Activated T-helper 17 cell treated with anti-CD3 and anti-CD28 coated beads, Interleukin-2, amount 50 U/mL, for 72 hours (primary cell): ENCODE measurements around the gene TBC1D23. TPM values are rescaled to one million over a fixed set of nuclear protein-coding genes. Genes with fewer than 3 reads are reported as not detected.
"Not testable (repeated sequence)": the region's sequence is repeated elsewhere in the genome, so short reads cannot be mapped to it uniquely, and the experiment has no call there.

Source experiments
- ATAC-seq: fragments of 150-1000 bp; cut with Tn5 transposase; replicated peaks from 2 replicates; pipeline ENCODE4 v1.10.0; 2021; ENCODE audit warnings: mild to moderate bottlenecking, moderate library complexity
- H3K27ac Mint-ChIP-seq: one replicate; pipeline ENCODE4 v1.8.0; 2022; ENCODE audit warnings: mixed read lengths
- H3K27me3 Mint-ChIP-seq: one replicate; pipeline ENCODE4 v1.8.0; 2022; ENCODE audit warnings: mixed read lengths
- H3K36me3 Mint-ChIP-seq: one replicate; pipeline ENCODE4 v1.8.0; 2022; ENCODE audit warnings: low read depth, mild to moderate bottlenecking, mixed read lengths
- H3K4me1 Mint-ChIP-seq: one replicate; pipeline ENCODE4 v1.8.0; 2022; ENCODE audit warnings: mixed read lengths
- H3K4me3 Mint-ChIP-seq: one replicate; pipeline ENCODE4 v1.8.0; 2022; ENCODE audit warnings: mild to moderate bottlenecking, mixed read lengths
- H3K9me3 Mint-ChIP-seq: one replicate; pipeline ENCODE4 v1.8.0; 2022; ENCODE audit warnings: mixed read lengths
- total RNA-seq, 2 donors: library from RNA; stranded (reverse); gene quantifications; one replicate each; pipeline ENCODE4 v1.2.3, GENCODE V29; 2022

TBC1D23 gene
- total RNA-seq, 2 donors from 2014 or later: 26.5 to 28.6 TPM

DNA sequence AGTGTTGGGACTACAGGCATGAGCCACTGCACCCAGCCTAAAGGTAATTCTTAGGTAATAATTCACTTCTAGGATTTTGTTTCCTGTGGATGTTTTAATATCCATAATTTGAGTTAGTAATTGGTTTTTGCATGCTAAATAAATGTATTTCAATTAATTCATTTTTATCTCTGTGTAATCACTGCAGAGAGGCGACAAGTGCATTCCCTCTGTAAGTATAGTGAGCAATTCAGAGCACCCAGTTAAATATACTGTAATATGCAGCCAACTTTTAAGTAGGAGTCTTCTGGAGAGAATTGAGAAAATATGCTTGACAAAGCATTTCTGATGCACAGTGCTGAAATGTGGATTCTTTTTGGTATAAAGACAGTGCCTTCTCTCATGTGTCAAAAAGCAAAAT, 5.7 kb downstream of the TBC1D23 start:
- H3K4me3 Mint-ChIP-seq: no peak overlapping the region
- no peak for ATAC-seq
- H3K27ac Mint-ChIP-seq: no peak overlapping the region
- no peaks in the 10 kb centered on the region for H3K9me3 Mint-ChIP-seq
- H3K36me3 Mint-ChIP-seq: peaks cover 2% of the 10 kb centered on the region
- no peaks in the 10 kb centered on the region for H3K27me3 Mint-ChIP-seq
- H3K4me1 Mint-ChIP-seq: peaks cover 42% of the 10 kb centered on the region

- Mint-ChIP-seq H3K27me3 (no peaks in the 10 kb centered on the region), H3K4me1 (peaks cover 34% of the 10 kb centered on the region), H3K4me3 (no peak overlapping the region), H3K27ac (no peak overlapping the region), H3K9me3 (no peaks in the 10 kb centered on the region), H3K36me3 (no peaks in the 10 kb centered on the region)
- ATAC-seq: no peak
Measured at GRCh38 chr3:100268156-100268555, 7.4 kb downstream of the TBC1D23 start.

DNA sequence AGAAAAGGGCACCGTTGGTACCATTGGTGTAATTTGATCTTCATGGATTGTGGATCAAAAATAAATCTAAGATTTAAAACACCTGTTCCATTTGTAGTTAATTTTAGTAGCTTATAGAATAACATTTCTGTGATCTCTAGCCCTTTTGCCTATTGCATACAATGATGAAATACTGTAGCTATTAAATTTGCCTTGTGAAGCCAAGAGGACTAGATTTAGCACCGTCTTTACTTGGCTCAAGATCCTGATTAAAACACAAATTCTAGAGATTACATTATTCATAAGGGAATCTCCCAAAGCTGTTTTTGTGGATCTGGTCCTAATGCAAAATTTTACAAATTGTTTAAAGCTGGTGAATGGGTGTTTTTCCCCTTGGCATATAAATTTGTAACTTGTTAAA, 8.2 kb downstream of the TBC1D23 start:
- Mint-ChIP-seq H3K4me3 (peak overlapping the region; percentile 44), H3K4me1 (peaks cover 32% of the 10 kb centered on the region), H3K27me3 (no peaks in the 10 kb centered on the region), H3K27ac (peak overlapping the region; percentile 62), H3K9me3 (no peaks in the 10 kb centered on the region), H3K36me3 (no peaks in the 10 kb centered on the region)
- ATAC-seq: no peak

- peak; percentile 94 for ATAC-seq
Measured at GRCh38 chr3:100269410-100270214, 8.8 kb downstream of the TBC1D23 start.

GRCh38 chr3:100270215-100270583, 9.4 kb downstream of the TBC1D23 start:
- peak overlapping the region; percentile 44 for H3K4me3 Mint-ChIP-seq
- H3K9me3 Mint-ChIP-seq: no peaks in the 10 kb centered on the region
- ATAC-seq: peak; percentile 92
- H3K27ac Mint-ChIP-seq: peak overlapping the region; percentile 62
- H3K36me3 Mint-ChIP-seq: no peaks in the 10 kb centered on the region
- no peaks in the 10 kb centered on the region for H3K27me3 Mint-ChIP-seq
- H3K4me1 Mint-ChIP-seq: peaks cover 36% of the 10 kb centered on the region

More at GRCh38 chr3:100269410-100270214, 8.8 kb downstream of the TBC1D23 start:
- H3K27me3 Mint-ChIP-seq: no peaks in the 10 kb centered on the region
- H3K9me3 Mint-ChIP-seq: no peaks in the 10 kb centered on the region
- peak overlapping the region; percentile 62 for H3K27ac Mint-ChIP-seq
- peaks cover 32% of the 10 kb centered on the region for H3K4me1 Mint-ChIP-seq
- peak overlapping the region; percentile 44 for H3K4me3 Mint-ChIP-seq
- H3K36me3 Mint-ChIP-seq: no peaks in the 10 kb centered on the region

DNA sequence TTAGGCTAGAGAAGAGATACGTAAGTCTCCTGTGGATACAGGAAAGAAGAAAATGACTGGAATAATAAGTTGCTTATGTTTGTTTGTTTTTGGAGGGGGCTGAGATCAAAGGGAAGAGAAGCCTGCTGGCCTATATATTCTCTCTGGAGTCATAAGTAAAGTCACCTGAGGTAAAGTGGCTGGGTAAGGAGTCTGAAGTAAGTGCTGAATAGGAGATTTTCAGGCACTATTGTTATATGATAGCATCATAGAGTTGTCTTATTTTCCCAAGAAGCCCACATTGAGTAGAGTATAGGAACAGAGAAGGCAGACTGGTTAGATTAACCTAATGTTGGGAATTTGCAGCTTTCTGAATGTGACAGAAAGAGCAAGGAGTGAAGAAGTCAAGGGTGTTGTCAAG, 10.7 kb downstream of the TBC1D23 start:
- H3K36me3 Mint-ChIP-seq: no peaks in the 10 kb centered on the region
- H3K27me3 Mint-ChIP-seq: no peaks in the 10 kb centered on the region
- H3K4me1 Mint-ChIP-seq: peaks cover 36% of the 10 kb centered on the region
- no peaks in the 10 kb centered on the region for H3K9me3 Mint-ChIP-seq
- peak overlapping the region; percentile 21 for H3K27ac Mint-ChIP-seq
- no peak for ATAC-seq
- H3K4me3 Mint-ChIP-seq: no peak overlapping the region

GRCh38 chr3:100272797-100273611, 12.2 kb downstream of the TBC1D23 start:
- ATAC-seq, H3K4me3 Mint-ChIP-seq, H3K36me3 Mint-ChIP-seq, H3K9me3 Mint-ChIP-seq, H3K27ac Mint-ChIP-seq, H3K27me3 Mint-ChIP-seq: not testable (repeated sequence)
- peaks cover 36% of the 10 kb centered on the region for H3K4me1 Mint-ChIP-seq

GRCh38 chr3:100274361-100274760, 13.6 kb downstream of the TBC1D23 start:
- Mint-ChIP-seq H3K4me3 (no peak overlapping the region), H3K9me3 (no peaks in the 10 kb centered on the region), H3K27me3 (no peaks in the 10 kb centered on the region), H3K36me3 (peaks cover 7% of the 10 kb centered on the region), H3K4me1 (peaks cover 37% of the 10 kb centered on the region), H3K27ac (no peak overlapping the region)
- no peak for ATAC-seq

- Mint-ChIP-seq H3K27me3 (no peaks in the 10 kb centered on the region), H3K4me3 (no peak overlapping the region), H3K9me3 (no peaks in the 10 kb centered on the region), H3K27ac (no peak overlapping the region), H3K36me3 (peaks cover 32% of the 10 kb centered on the region), H3K4me1 (peaks cover 19% of the 10 kb centered on the region)
- no peak for ATAC-seq
Measured at GRCh38 chr3:100277255-100277800, 16.5 kb downstream of the TBC1D23 start.

GRCh38 chr3:100278910-100279309, 18.1 kb downstream of the TBC1D23 start:
- no peak overlapping the region for H3K4me3 Mint-ChIP-seq
- H3K27ac Mint-ChIP-seq: no peak overlapping the region
- H3K27me3 Mint-ChIP-seq: no peaks in the 10 kb centered on the region
- peaks cover 12% of the 10 kb centered on the region for H3K4me1 Mint-ChIP-seq
- ATAC-seq: no peak
- no peaks in the 10 kb centered on the region for H3K9me3 Mint-ChIP-seq
- peaks cover 46% of the 10 kb centered on the region for H3K36me3 Mint-ChIP-seq

- Mint-ChIP-seq H3K9me3 (no peaks in the 10 kb centered on the region), H3K27me3 (no peaks in the 10 kb centered on the region)
Measured at GRCh38 chr3:100288288-100288894, 27.6 kb downstream of the TBC1D23 start.

DNA sequence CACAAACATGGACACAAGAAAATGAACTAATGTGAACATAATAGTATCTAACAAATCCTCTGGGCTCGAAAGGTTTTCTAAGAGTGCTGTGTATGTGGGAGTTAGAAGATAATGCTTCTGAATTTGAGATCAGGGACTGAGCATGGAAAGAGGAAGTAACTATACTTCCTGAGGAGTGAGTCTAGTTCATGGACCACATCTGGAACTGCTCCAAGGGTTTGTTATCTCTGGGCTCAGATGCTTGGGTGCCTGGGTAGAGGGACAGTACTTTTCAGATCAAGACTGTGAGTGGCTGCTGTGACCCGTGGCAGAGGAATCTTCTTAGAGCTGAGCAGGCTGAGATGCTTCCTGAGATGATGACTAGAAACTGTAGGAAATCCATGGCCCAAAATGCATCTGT, 28.5 kb downstream of the TBC1D23 start:
- no peaks in the 10 kb centered on the region for H3K27me3 Mint-ChIP-seq
- H3K36me3 Mint-ChIP-seq: peaks cover 68% of the 10 kb centered on the region
- no peaks in the 10 kb centered on the region for H3K9me3 Mint-ChIP-seq
- no peak overlapping the region for H3K27ac Mint-ChIP-seq
- H3K4me1 Mint-ChIP-seq: no peaks in the 10 kb centered on the region
- ATAC-seq: no peak
- H3K4me3 Mint-ChIP-seq: no peak overlapping the region

More at GRCh38 chr3:100288288-100288894, 27.6 kb downstream of the TBC1D23 start:
- H3K4me3 Mint-ChIP-seq: no peak overlapping the region
- peaks cover 75% of the 10 kb centered on the region for H3K36me3 Mint-ChIP-seq
- no peak overlapping the region for H3K27ac Mint-ChIP-seq
- H3K4me1 Mint-ChIP-seq: no peaks in the 10 kb centered on the region
- no peak for ATAC-seq

DNA sequence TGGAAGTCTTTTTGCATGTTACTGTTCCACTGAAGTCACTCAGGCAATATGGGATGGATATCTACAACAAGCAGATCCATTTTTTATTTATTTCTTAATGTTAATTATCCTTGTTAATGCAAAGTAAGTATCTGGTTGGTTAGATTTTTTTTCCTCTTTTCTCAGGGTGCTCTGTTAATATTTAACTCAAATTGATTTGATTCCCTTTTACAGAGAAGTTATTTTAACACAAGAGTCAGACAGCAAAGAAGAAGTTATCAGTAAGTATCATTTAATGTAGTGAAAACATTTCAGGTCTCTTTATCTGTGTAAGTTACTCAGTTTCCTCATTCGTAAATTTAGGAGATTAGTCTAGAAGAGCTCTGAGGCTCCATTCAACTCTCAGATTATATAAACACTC, 34.3 kb downstream of the TBC1D23 start:
- no peak overlapping the region for H3K27ac Mint-ChIP-seq
- no peaks in the 10 kb centered on the region for H3K27me3 Mint-ChIP-seq
- peaks cover 78% of the 10 kb centered on the region for H3K36me3 Mint-ChIP-seq
- no peak overlapping the region for H3K4me3 Mint-ChIP-seq
- ATAC-seq: no peak
- no peaks in the 10 kb centered on the region for H3K4me1 Mint-ChIP-seq
- H3K9me3 Mint-ChIP-seq: no peaks in the 10 kb centered on the region

DNA sequence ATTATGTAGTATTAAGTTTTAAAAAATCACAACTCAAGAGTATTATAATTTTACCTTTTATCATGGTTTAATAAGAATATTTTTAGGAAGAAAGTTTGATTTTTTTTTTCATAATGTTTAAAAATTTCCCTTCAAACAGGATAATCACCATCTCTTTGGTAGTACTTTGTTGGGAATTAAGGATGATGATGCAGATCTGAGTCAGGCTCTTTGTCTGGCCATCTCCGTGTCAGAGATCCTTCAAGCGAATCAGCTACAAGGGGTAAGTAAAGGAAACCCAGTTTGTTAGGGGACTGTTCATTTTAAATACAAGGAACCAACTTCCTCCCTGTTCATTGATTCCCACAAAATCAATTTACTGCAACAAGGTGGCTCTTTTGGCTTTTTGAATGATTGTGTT, 37.0 kb downstream of the TBC1D23 start:
- H3K27me3 Mint-ChIP-seq: no peaks in the 10 kb centered on the region
- peaks cover 84% of the 10 kb centered on the region for H3K36me3 Mint-ChIP-seq
- H3K4me1 Mint-ChIP-seq: no peaks in the 10 kb centered on the region
- H3K4me3 Mint-ChIP-seq: no peak overlapping the region
- no peak overlapping the region for H3K27ac Mint-ChIP-seq
- ATAC-seq: no peak
- H3K9me3 Mint-ChIP-seq: no peaks in the 10 kb centered on the region
